SH-SY5Y (cell line): ENCODE data around the gene PAX5.

Experiments
- GATA2 ChIP-seq: IDR thresholded peaks from 2 replicates; pipeline ENCODE4 v1.6.1; 2011; ENCODE audit warnings: mild to moderate bottlenecking, low read depth, low read length
- GATA3 ChIP-seq: IDR thresholded peaks from 2 replicates; pipeline ENCODE4 v1.6.1; 2011; ENCODE audit warnings: low read depth, mild to moderate bottlenecking, low read length, moderate library complexity

GRCh38 chr9:36897019-36897418, 137.0 kb downstream of the PAX5 start:
- TF ChIP-seq GATA3 (no peak), GATA2 (no peak)
